ENCODE results near the gene ST3GAL3. TPM values are rescaled to one million over a fixed set of nuclear protein-coding genes. Genes with fewer than 3 reads are reported as not detected.

The ST3GAL3 gene
- polyA plus RNA-seq, 2 of the 4 experiments (the other 2 are of a cell fraction), result 2.5 to 4.0 TPM

DNA sequence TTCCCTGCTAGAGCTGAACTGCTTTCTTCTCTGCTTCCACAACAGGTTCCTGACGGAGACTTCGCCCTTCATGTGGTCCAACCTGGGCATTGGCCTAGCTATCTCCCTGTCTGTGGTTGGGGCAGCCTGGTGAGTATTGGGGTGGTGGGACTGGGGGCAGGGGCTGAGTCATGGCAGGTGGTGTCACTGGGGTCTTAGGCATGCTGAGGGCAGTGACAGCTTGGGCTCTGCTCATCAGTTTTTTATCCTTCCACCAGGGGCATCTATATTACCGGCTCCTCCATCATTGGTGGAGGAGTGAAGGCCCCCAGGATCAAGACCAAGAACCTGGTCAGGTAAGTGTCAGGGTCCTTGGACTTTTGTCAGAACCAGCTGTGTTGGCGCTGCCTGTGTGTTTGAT lies 268.7 kb downstream of the ST3GAL3 start (continued):
- TF ChIP-seq REST (IDR thresholded peaks at IDR 0.05) (no peak), FOXS1 (CRISPR knock-in tag; IDR thresholded peaks at IDR 0.05) (no peak)

GRCh38 chr1:43976890-43977289 lies 269.6 kb downstream of the ST3GAL3 start:
- H3K4me2 ChIP-seq, result no peak overlapping the region
- DNase-seq (ENCODE audit: low read depth in 1 of 2, low spot score in 1 of 2) (no peak), ATAC-seq (no peak), FAIRE-seq (no peak)
- TF ChIP-seq, protein P1, sequence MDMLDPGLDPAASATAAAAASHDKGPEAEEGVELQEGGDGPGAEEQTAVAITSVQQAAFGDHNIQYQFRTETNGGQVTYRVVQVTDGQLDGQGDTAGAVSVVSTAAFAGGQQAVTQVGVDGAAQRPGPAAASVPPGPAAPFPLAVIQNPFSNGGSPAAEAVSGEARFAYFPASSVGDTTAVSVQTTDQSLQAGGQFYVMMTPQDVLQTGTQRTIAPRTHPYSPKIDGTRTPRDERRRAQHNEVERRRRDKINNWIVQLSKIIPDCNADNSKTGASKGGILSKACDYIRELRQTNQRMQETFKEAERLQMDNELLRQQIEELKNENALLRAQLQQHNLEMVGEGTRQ (IDR thresholded peaks at IDR 0.05), result no peak
- TF ChIP-seq REST (IDR thresholded peaks at IDR 0.05) (no peak), ZC3H11A (IDR thresholded peaks at IDR 0.05) (no peak), BHLHE40 (IDR thresholded peaks at IDR 0.05; ENCODE audit: low read depth, low read length) (no peak), ZFP36 (IDR thresholded peaks at IDR 0.05; ENCODE audit: borderline replicate concordance, partially characterized antibody) (no peak), SMC3 (IDR thresholded peaks at IDR 0.05) (no peak), PHF8 (IDR thresholded peaks at IDR 0.05; ENCODE audit: borderline replicate concordance, low read depth) (no peak)
- H3K4me1 ChIP-seq, result peaks cover 37% of the 10 kb centered on the region; the same call in 2 of the 3 replicates
- H3K9me3 ChIP-seq, result no peaks in the 10 kb centered on the region
- CTCF ChIA-PET, result interaction anchor here (1.2 to 1.8 kb wide), 4 partner anchors 19 to 213 kb away, joined by 3 to 7 read pairs (median 5); no protein-coding TSS in a partner anchor
- no peak overlapping the region for H3K4me3 ChIP-seq
- 96% methylated on average over 8 of the region's 8 CpGs for WGBS (ENCODE audit: missing lambda C conversion rate)
- POLR2A ChIA-PET, result no interaction called here
- no peak overlapping the region for H3K27ac ChIP-seq

GRCh38 chr1:43977376-43978263 lies 270.3 kb downstream of the ST3GAL3 start:
- no peak for DNase-seq (ENCODE audit: low read depth in 1 of 2, low spot score in 1 of 2)
- Histone ChIP-seq H3K27ac (peak overlapping the region in 1 of 2 experiments; percentile 100; a peak in 3 of 6 replicates), H3K4me1 (peaks cover 37% of the 10 kb centered on the region; the same call in 2 of the 3 replicates), H3K4me3 (peak overlapping the region; percentile 95; the same call in 1 of the 3 replicates), H3K4me2 (peak overlapping the region; percentile 91), H3K9me3 (no peaks in the 10 kb centered on the region)
- no peak for ATAC-seq
- no peak for FAIRE-seq
- CTCF ChIA-PET, result interaction anchor here (1.2 to 1.8 kb wide), 6 partner anchors 13 to 214 kb away, joined by 3 to 7 read pairs (median 4); no protein-coding TSS in a partner anchor
- WGBS (ENCODE audit: missing lambda C conversion rate), result 92% methylated on average over 9 of the region's 9 CpGs
- POLR2A ChIA-PET, result no interaction called here
- TF ChIP-seq, protein P2, sequence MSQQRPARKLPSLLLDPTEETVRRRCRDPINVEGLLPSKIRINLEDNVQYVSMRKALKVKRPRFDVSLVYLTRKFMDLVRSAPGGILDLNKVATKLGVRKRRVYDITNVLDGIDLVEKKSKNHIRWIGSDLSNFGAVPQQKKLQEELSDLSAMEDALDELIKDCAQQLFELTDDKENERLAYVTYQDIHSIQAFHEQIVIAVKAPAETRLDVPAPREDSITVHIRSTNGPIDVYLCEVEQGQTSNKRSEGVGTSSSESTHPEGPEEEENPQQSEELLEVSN (IDR thresholded peaks at IDR 0.05; ENCODE audit: borderline replicate concordance, low read depth), result no peak
- TF ChIP-seq TFCP2L1 (CRISPR knock-in tag; IDR thresholded peaks at IDR 0.05) (no peak), ZC3H11A (IDR thresholded peaks at IDR 0.05) (no peak), KDM1A (IDR thresholded peaks at IDR 0.05; ENCODE audit: low read depth) (no peak), JUNB (IDR thresholded peaks at IDR 0.05) (no peak)
- TF ChIP-seq, protein P3, sequence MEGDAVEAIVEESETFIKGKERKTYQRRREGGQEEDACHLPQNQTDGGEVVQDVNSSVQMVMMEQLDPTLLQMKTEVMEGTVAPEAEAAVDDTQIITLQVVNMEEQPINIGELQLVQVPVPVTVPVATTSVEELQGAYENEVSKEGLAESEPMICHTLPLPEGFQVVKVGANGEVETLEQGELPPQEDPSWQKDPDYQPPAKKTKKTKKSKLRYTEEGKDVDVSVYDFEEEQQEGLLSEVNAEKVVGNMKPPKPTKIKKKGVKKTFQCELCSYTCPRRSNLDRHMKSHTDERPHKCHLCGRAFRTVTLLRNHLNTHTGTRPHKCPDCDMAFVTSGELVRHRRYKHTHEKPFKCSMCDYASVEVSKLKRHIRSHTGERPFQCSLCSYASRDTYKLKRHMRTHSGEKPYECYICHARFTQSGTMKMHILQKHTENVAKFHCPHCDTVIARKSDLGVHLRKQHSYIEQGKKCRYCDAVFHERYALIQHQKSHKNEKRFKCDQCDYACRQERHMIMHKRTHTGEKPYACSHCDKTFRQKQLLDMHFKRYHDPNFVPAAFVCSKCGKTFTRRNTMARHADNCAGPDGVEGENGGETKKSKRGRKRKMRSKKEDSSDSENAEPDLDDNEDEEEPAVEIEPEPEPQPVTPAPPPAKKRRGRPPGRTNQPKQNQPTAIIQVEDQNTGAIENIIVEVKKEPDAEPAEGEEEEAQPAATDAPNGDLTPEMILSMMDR (IDR thresholded peaks at IDR 0.05), result no peak
